ENCODE measurements around the gene TTLL11. TPM values are rescaled to one million over a fixed set of nuclear protein-coding genes. Genes with fewer than 3 reads are reported as not detected.

The TTLL11 gene
- total RNA-seq, 1 donor from 2014 or later, result 0.75 TPM

DNA sequence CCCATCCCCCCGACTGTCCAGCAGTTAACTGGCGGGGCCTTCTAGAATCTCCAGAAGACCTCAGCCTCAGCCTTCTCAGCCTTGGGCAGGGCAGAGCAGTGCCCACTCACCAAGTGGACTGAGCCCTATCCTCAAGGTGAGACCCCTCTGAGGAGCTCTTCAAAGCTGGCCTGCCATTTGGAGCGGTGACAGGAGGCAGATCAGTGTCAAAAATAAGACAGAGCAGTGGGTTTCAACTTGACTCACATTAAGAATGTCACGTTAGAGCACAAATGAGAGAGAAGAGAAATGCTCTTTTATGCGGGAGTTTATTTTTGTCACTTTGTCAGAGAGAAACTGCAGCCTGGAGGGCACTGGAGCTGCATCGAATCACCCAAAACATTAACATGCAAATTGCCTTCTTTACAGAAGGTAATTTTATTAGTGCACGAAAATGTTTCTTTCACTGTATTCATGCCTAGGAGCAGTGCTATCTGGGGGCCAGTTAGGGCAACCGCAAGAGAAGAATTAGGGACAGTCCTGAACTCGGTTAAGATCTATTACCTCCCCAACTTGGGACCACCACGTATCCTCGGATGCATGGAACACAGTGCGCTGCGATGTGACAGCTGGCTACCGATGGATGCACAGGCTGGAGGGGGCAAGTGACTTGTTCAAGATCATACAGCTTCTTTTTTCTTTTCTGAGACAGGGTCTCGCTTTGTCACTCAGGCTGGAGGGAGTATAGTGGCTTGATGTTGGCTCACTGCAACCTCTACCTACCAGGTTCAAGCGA is 253.2 kb downstream of the TTLL11 start:
- no peaks in the 10 kb centered on the region for H3K4me1 Mint-ChIP-seq
- no peaks in the 10 kb centered on the region for H3K36me3 ChIP-seq
- no peak overlapping the region for H3K27ac ChIP-seq
- no peaks in the 10 kb centered on the region for H3K27me3 ChIP-seq
- no peak overlapping the region for H3K4me3 ChIP-seq
- H3K36me3 Mint-ChIP-seq, result no peaks in the 10 kb centered on the region
- TF ChIP-seq EZH2 (IDR thresholded peaks at IDR 0.05) (no peak), EZH2phosphoT487 (IDR thresholded peaks at IDR 0.05) (no peak)
- TF ChIP-seq, protein P1, sequence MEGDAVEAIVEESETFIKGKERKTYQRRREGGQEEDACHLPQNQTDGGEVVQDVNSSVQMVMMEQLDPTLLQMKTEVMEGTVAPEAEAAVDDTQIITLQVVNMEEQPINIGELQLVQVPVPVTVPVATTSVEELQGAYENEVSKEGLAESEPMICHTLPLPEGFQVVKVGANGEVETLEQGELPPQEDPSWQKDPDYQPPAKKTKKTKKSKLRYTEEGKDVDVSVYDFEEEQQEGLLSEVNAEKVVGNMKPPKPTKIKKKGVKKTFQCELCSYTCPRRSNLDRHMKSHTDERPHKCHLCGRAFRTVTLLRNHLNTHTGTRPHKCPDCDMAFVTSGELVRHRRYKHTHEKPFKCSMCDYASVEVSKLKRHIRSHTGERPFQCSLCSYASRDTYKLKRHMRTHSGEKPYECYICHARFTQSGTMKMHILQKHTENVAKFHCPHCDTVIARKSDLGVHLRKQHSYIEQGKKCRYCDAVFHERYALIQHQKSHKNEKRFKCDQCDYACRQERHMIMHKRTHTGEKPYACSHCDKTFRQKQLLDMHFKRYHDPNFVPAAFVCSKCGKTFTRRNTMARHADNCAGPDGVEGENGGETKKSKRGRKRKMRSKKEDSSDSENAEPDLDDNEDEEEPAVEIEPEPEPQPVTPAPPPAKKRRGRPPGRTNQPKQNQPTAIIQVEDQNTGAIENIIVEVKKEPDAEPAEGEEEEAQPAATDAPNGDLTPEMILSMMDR (IDR thresholded peaks at IDR 0.05), result no peak
- H3K4me3 Mint-ChIP-seq, result no peak overlapping the region
- H2AFZ ChIP-seq (replicated peaks), result no peak overlapping the region
- H3K4me1 ChIP-seq, result no peaks in the 10 kb centered on the region
- no peaks in the 10 kb centered on the region for H4K20me1 ChIP-seq (ENCODE audit: low read depth)
- H3K27ac Mint-ChIP-seq, result no peak overlapping the region
- no peaks in the 10 kb centered on the region for H3F3A ChIP-seq (ENCODE audit: low read depth)
- H3K79me2 ChIP-seq (ENCODE audit: low read depth), result no peaks in the 10 kb centered on the region
- H3K27me3 Mint-ChIP-seq (ENCODE audit: insufficient read depth, low read depth), result peaks cover 6% of the 10 kb centered on the region
- no peak overlapping the region for H3K4me2 ChIP-seq
- no peak for DNase-seq (ENCODE audit: low spot score)
- peaks cover 7% of the 10 kb centered on the region for H3K9me3 Mint-ChIP-seq
- H3K9me3 ChIP-seq (ENCODE audit: low read depth), result no peaks in the 10 kb centered on the region
- no peak overlapping the region for H3K9ac ChIP-seq

DNA sequence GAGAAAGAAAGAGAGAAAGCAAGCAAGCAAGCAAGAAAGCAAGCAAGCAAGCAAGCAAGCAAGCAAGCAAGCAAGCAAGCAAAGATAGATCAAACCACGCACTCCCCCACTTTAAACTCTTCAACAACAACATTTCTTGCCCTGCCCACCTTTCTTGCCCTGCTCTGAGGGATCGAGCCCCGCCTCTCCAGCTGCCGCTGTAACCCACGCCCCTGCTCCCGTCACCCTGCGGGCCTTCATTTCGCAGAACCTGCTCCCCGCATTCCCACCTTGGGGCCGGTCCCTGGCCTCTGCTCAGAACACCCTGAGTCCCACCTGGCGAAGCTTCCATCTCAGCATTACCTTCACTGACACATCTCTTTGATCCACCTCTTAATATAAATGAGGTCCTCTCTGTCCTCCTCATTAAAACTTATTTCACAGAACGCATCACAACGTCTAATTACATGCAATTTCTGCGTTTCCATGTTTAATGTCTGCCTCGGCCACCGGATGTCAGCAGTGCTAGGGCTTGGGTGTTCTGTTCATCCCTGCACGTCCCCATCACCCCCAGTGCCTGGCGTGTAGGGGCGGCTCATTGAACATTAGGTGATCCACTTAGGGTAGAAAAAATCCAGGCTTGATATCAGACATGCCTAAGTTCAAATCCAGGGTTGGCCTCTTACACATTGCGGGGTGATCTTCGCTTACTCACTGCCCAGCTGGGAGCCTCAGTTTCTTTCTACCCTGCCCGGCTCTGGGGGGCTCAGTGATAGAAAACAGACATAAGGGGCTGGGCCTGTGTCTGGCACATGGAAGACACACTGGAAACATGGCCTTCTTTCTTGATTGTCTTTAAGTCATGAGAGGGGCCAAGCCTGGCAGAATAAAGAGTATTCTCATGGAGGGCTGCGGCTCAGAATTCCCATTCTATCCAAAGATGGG is 254.1 kb downstream of the TTLL11 start:
- H3K27ac Mint-ChIP-seq, result no peak overlapping the region
- H3K4me3 ChIP-seq, result no peak overlapping the region
- no peaks in the 10 kb centered on the region for H3K36me3 Mint-ChIP-seq
- no peaks in the 10 kb centered on the region for H3K4me1 Mint-ChIP-seq
- no peaks in the 10 kb centered on the region for H3K36me3 ChIP-seq
- H3F3A ChIP-seq (ENCODE audit: low read depth), result no peaks in the 10 kb centered on the region
- H3K9me3 Mint-ChIP-seq, result no peaks in the 10 kb centered on the region
- peaks cover 8% of the 10 kb centered on the region for H3K27me3 Mint-ChIP-seq (ENCODE audit: insufficient read depth, low read depth)
- no peak for DNase-seq (ENCODE audit: low spot score)
- no peak overlapping the region for H3K4me2 ChIP-seq
- no peak overlapping the region for H2AFZ ChIP-seq (replicated peaks)
- no peak overlapping the region for H3K4me3 Mint-ChIP-seq
- H4K20me1 ChIP-seq (ENCODE audit: low read depth), result no peaks in the 10 kb centered on the region
- no peaks in the 10 kb centered on the region for H3K4me1 ChIP-seq
- no peaks in the 10 kb centered on the region for H3K27me3 ChIP-seq
- no peak overlapping the region for H3K27ac ChIP-seq
- TF ChIP-seq EZH2phosphoT487 (IDR thresholded peaks at IDR 0.05), result no peak
- TF ChIP-seq, protein P1 (IDR thresholded peaks at IDR 0.05), result peak; percentile 34
- H3K9me3 ChIP-seq (ENCODE audit: low read depth), result no peaks in the 10 kb centered on the region
- no peak overlapping the region for H3K9ac ChIP-seq
- H3K79me2 ChIP-seq (ENCODE audit: low read depth), result no peaks in the 10 kb centered on the region

DNA sequence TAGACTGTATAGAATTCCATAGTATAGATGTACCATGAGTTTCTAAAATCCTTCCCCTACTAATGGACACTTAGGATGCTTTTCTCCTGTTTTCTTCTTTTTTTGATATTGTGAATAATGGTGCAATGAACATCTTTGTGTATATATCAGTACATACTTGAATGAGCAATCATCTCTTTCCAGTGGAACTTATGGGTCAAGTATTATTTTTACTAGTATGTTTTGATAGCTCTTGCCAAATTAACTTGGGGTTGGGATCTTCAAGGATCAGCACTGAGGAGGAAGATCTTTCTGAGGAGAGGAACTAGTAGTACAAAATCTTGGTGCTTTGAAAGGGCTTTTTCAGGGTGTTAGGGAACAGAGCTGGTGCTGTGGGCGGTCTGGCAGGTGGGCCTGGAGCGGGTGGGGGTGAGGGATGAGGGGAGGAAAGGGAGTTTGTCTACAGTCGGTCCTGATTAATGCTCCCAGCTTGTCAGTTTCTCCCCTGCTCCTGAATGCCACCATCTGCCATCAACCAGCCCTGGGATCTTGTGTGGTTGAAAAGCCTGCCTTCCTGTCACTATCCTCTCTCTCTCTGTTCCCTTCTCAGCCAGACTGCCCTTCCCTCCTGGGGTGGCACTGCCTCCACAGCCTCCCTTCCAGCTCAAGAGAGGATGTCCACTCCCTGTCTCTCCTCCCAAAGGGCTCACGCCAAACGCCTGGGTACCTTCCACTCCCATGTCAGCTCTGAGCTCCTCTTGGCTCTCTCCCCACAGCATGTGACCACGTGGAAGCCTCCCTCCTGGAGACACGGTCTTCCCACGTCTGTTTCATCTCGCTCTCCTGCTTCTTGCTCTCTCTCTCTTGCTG is 255.8 kb downstream of the TTLL11 start:
- Histone ChIP-seq H2AFZ (replicated peaks) (peak overlapping the region; percentile 42), H3K4me2 (no peak overlapping the region), H4K20me1 (ENCODE audit: low read depth) (no peaks in the 10 kb centered on the region), H3K79me2 (ENCODE audit: low read depth) (no peaks in the 10 kb centered on the region), H3K27me3 (no peaks in the 10 kb centered on the region), H3K9me3 (ENCODE audit: low read depth) (no peaks in the 10 kb centered on the region), H3K27ac (no peak overlapping the region), H3K4me3 (no peak overlapping the region), H3K9ac (no peak overlapping the region), H3F3A (ENCODE audit: low read depth) (no peaks in the 10 kb centered on the region), H3K4me1 (no peaks in the 10 kb centered on the region), H3K36me3 (no peaks in the 10 kb centered on the region)
- H3K4me1 Mint-ChIP-seq, result no peaks in the 10 kb centered on the region
- H3K4me3 Mint-ChIP-seq, result no peak overlapping the region
- no peaks in the 10 kb centered on the region for H3K9me3 Mint-ChIP-seq
- H3K27me3 Mint-ChIP-seq (ENCODE audit: insufficient read depth, low read depth), result peaks cover 8% of the 10 kb centered on the region
- H3K36me3 Mint-ChIP-seq, result no peaks in the 10 kb centered on the region
- DNase-seq (ENCODE audit: low spot score), result no peak
- TF ChIP-seq, protein P1 (IDR thresholded peaks at IDR 0.05), result no peak
- no peak for TF ChIP-seq EZH2 (IDR thresholded peaks at IDR 0.05)
- no peak for TF ChIP-seq EZH2phosphoT487 (IDR thresholded peaks at IDR 0.05)
- H3K27ac Mint-ChIP-seq, result no peak overlapping the region

Measured in neural progenitor cell (in vitro differentiated cells).